DND-41 (cell line): ENCODE measurements around the gene COL19A1.

Experiments used
- EZH2 ChIP-seq: IDR thresholded peaks from 3 replicates; pipeline ENCODE4 v1.6.1; 2012; ENCODE audit warnings: borderline replicate concordance, low read depth, mild to moderate bottlenecking, moderate library complexity, low read length, inconsistent platforms; ENCODE audit not compliant: severe bottlenecking
- TF ChIP-seq, protein P1 (sequence below): IDR thresholded peaks from 2 replicates; pipeline ENCODE4 v1.5.1; 2012; ENCODE audit warnings: borderline replicate concordance, low read length, moderate library complexity, mild to moderate bottlenecking; ENCODE audit not compliant: poor library complexity, severe bottlenecking; ENCODE audit errors: extremely low read depth

DNA sequence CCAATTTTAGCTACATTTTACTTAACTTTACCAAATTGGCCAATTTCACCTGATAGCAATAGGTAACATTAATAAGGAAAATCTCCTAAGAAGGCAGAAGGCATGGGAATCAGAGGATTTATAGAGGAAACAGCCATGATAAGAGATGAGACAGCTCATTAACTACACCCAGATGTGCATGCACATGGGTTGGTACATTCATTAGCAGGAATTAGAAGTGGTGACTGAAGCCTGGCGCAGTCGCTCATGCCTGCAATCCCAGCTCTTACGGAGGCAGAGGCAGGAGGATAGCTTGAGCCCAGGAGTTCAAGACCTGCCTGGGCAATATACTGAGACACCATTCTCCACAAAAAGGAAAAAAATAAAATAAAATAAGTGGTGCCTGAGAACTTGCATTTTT, 263.0 kb downstream of the COL19A1 start:
- TF ChIP-seq, protein P1, sequence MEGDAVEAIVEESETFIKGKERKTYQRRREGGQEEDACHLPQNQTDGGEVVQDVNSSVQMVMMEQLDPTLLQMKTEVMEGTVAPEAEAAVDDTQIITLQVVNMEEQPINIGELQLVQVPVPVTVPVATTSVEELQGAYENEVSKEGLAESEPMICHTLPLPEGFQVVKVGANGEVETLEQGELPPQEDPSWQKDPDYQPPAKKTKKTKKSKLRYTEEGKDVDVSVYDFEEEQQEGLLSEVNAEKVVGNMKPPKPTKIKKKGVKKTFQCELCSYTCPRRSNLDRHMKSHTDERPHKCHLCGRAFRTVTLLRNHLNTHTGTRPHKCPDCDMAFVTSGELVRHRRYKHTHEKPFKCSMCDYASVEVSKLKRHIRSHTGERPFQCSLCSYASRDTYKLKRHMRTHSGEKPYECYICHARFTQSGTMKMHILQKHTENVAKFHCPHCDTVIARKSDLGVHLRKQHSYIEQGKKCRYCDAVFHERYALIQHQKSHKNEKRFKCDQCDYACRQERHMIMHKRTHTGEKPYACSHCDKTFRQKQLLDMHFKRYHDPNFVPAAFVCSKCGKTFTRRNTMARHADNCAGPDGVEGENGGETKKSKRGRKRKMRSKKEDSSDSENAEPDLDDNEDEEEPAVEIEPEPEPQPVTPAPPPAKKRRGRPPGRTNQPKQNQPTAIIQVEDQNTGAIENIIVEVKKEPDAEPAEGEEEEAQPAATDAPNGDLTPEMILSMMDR: no peak
- no peak for TF ChIP-seq EZH2
